IMR-90 (cell line): ENCODE results near the gene ZBTB8OS. TPM values are rescaled to one million over a fixed set of nuclear protein-coding genes. Genes with fewer than 3 reads are reported as not detected.

ENCODE experiments used
- ATAC-seq: fragments of 200-7000 bp; cut with Tn5 transposase; 2 replicates; pipeline ENCODE4 v1.9.1; 2020; ENCODE audit warnings: low read depth, mild to moderate bottlenecking, moderate library complexity
- BruUV-seq: library from RNA; stranded (reverse); fragments of 400-500 nt; replicated peaks from 2 replicates; lab custom pipeline; 2021; lab: Mats Ljungman, UMichigan
- CTCF ChIA-PET: fragments of 300-600 bp; formaldehyde crosslinking; extraction: SDS; loops from one replicate; lab custom pipeline; 2021; ENCODE audit warnings: antibody characterized with exemption; lab: Yijun Ruan, JAX
- POLR2A ChIA-PET: fragments of 300-600 bp; sonication (Branson Sonifier 250); formaldehyde crosslinking; loops from one replicate; lab custom pipeline; 2022; ENCODE audit warnings: antibody characterized with exemption; ENCODE audit not compliant: unreplicated experiment; lab: Charles Lee
- DNase-seq: peaks from one replicate; pipeline ENCODE4 v3.0.0; 2013
- H2AFZ ChIP-seq: replicated peaks from 2 replicates; pipeline ENCODE3; 2013; ENCODE audit warnings: low read length, mild to moderate bottlenecking; ENCODE audit not compliant: poor library complexity
- H2AK5ac ChIP-seq: 2 replicates; pipeline ENCODE4 v1.6.1; 2013; ENCODE audit warnings: low read depth, low read length, inconsistent platforms
- H2AK9ac ChIP-seq: replicated peaks from 2 replicates; pipeline ENCODE3; 2013; ENCODE audit warnings: mild to moderate bottlenecking, low read depth, low read length, moderate library complexity; ENCODE audit not compliant: poor library complexity
- H2BK120ac ChIP-seq: 2 replicates; pipeline ENCODE4 v1.6.1; 2013; ENCODE audit warnings: low read depth, low read length, inconsistent platforms
- H2BK15ac ChIP-seq: 3 replicates; pipeline ENCODE4 v1.6.1; 2013; ENCODE audit warnings: low read depth, low read length, inconsistent platforms
- H2BK20ac ChIP-seq: 2 replicates; pipeline ENCODE4 v1.6.1; 2013; ENCODE audit warnings: low read depth, mild to moderate bottlenecking, inconsistent platforms, low read length, moderate library complexity
- H2BK5ac ChIP-seq: 2 replicates; pipeline ENCODE4 v1.6.1; 2013; ENCODE audit warnings: mild to moderate bottlenecking, low read depth, low read length, inconsistent platforms; ENCODE audit not compliant: poor library complexity, severe bottlenecking
- H3K14ac ChIP-seq: replicated peaks from 2 replicates; pipeline ENCODE4 v1.6.1; 2013; ENCODE audit warnings: low read depth, low read length, inconsistent platforms
- H3K18ac ChIP-seq: 2 replicates; pipeline ENCODE4 v1.6.1; 2013; ENCODE audit warnings: low read depth, low read length, control low read depth
- H3K23ac ChIP-seq: 2 replicates; pipeline ENCODE4 v1.6.1; 2013; ENCODE audit warnings: low read depth, low read length, inconsistent platforms
- H3K27ac ChIP-seq: 2 replicates; pipeline ENCODE4 v1.5.1; 2013; ENCODE audit warnings: mild to moderate bottlenecking, control low read depth, low read length; ENCODE audit not compliant: insufficient read depth
- H3K27me3 ChIP-seq: 2 replicates; pipeline ENCODE4 v1.6.1; 2013; ENCODE audit warnings: low read length; ENCODE audit not compliant: control insufficient read depth, insufficient read depth
- H3K36me3 ChIP-seq: 2 replicates; pipeline ENCODE4 v1.6.1; 2013; ENCODE audit warnings: low read length, mixed read lengths; ENCODE audit not compliant: control insufficient read depth, insufficient read depth
- H3K4ac ChIP-seq: 2 replicates; pipeline ENCODE4 v1.6.1; 2013; ENCODE audit warnings: low read depth, low read length, inconsistent platforms
- H3K4me1 ChIP-seq: 2 replicates; pipeline ENCODE4 v1.6.1; 2013; ENCODE audit warnings: low read length, mixed read lengths; ENCODE audit not compliant: control insufficient read depth, insufficient read depth
- H3K4me2 ChIP-seq: 2 replicates; pipeline ENCODE4 v1.6.1; 2013; ENCODE audit warnings: low read depth, mild to moderate bottlenecking, control low read depth, low read length, moderate library complexity
- H3K4me3 ChIP-seq: 2 replicates; pipeline ENCODE4 v1.5.1; 2013; ENCODE audit warnings: low read depth, mild to moderate bottlenecking, control low read depth, low read length, moderate library complexity; ENCODE audit not compliant: insufficient read depth
- H3K56ac ChIP-seq: 2 replicates; pipeline ENCODE4 v1.6.1; 2013; ENCODE audit warnings: low read length, inconsistent platforms; ENCODE audit not compliant: insufficient read depth; ENCODE audit errors: extremely low read depth
- H3K79me1 ChIP-seq, 2 experiments: 2 replicates each; pipeline ENCODE4 v1.6.1; 2013; ENCODE audit warnings: low read length in 2 of 2, inconsistent platforms in 1 of 2, low read depth in 1 of 2
- H3K9ac ChIP-seq: 2 replicates; pipeline ENCODE4 v1.6.1; 2013; ENCODE audit warnings: low read depth, low read length, control low read depth
- H3K9me1 ChIP-seq: 2 replicates; pipeline ENCODE4 v1.6.1; 2013; ENCODE audit warnings: low read length, inconsistent platforms; ENCODE audit not compliant: insufficient read depth
- H3K9me3 ChIP-seq: 2 replicates; pipeline ENCODE4 v1.6.1; 2013; ENCODE audit warnings: low read length; ENCODE audit not compliant: control insufficient read depth, insufficient read depth
- H4K20me1 ChIP-seq: 2 replicates; pipeline ENCODE4 v1.6.1; 2013; ENCODE audit warnings: low read length, inconsistent platforms; ENCODE audit not compliant: insufficient read depth
- H4K5ac ChIP-seq: 2 replicates; pipeline ENCODE4 v1.6.1; 2013; ENCODE audit warnings: mild to moderate bottlenecking, low read depth, low read length, control low read depth
- H4K8ac ChIP-seq, 2 experiments: 2 replicates each; pipeline ENCODE4 v1.6.1; 2013; ENCODE audit warnings: low read depth in 2 of 2, low read length in 2 of 2, control low read depth in 1 of 2, inconsistent platforms in 1 of 2
- H4K91ac ChIP-seq: 2 replicates; pipeline ENCODE4 v1.6.1; 2013; ENCODE audit warnings: low read depth, low read length, inconsistent platforms; ENCODE audit not compliant: insufficient read depth
- BHLHE40 ChIP-seq: fragments of 150-350 bp; IDR thresholded peaks from 2 replicates; pipeline ENCODE4 v1.6.1; 2016; ENCODE audit warnings: mild to moderate bottlenecking, low read depth, low read length
- CEBPB ChIP-seq: IDR thresholded peaks from 2 replicates; pipeline ENCODE4 v1.6.1; 2012; ENCODE audit warnings: low read depth, low read length, improper control_type of control experiment
- POLR2A ChIP-seq: IDR thresholded peaks from 2 replicates; pipeline ENCODE4 v1.6.1; 2012; ENCODE audit warnings: mild to moderate bottlenecking, low read depth, low read length
- SMC3 ChIP-seq: fragments of 150-350 bp; IDR thresholded peaks from 2 replicates; pipeline ENCODE4 v1.6.1; 2016; ENCODE audit warnings: low read depth, mild to moderate bottlenecking, antibody characterized with exemption, low read length, moderate library complexity
- WGBS, 2 experiments: methylation state at CpG; one replicate each; pipeline versions ENCODE4 v1.1.5 to v1.1.7; 2013; ENCODE audit warnings: missing lambda C conversion rate in 2 of 2; ENCODE audit not compliant: insufficient read length in 1 of 2; ENCODE audit errors: extremely low coverage in 2 of 2; 5-methylcytosine and 5-hydroxymethylcytosine counted together
- dilution Hi-C: fragments of 300-500 bp; cut with HindIII; formaldehyde crosslinking; loops from one replicate; pipeline ENCODE4 v1.14.3; 2018; ENCODE audit warnings: low sequenced_read_pairs; ENCODE audit not compliant: unreplicated experiment
- in situ Hi-C: fragments of 300-500 bp; cut with MboI; formaldehyde crosslinking; loops from 3 replicates; pipeline ENCODE4 v1.14.3; 2019; ENCODE audit warnings: low sequenced_read_pairs, inconsistent platforms, mixed read lengths
- intact Hi-C: fragments of 100-400 bp; cut with micrococcal nuclease; formaldehyde crosslinking; loops from 2 replicates; pipeline ENCODE4 v1.10.0; 2022
- polyA plus RNA-seq, 3 experiments: library from polyadenylated mRNA; depleted of rRNA; stranded (reverse); fragments of >200 nt; gene quantifications; 2 replicates each; pipeline ENCODE4 v1.2.3, GENCODE V29; 2012; ENCODE audit warnings: low replicate concordance in 1 of 3
- total RNA-seq: library from RNA; depleted of rRNA; stranded (reverse); fragments of >200 nt; gene quantifications from 2 replicates; pipeline ENCODE4 v1.2.3, GENCODE V29; 2012

The ZBTB8OS gene
- total and polyA plus RNA-seq, 2 of the 4 experiments (the other 2 are of a cell fraction) = 31.0 to 43.5 TPM

- H4K20me1 ChIP-seq = peaks cover 4% of the 10 kb centered on the region; the same call in 1 of the 2 replicates
- WGBS, 2 experiments = 100% methylated on average over 1 of the region's 1 CpG; no CpG with 5 or more reads in 1 of the 2 experiments
- H2BK20ac ChIP-seq = no peak overlapping the region
- ChIA-PET POLR2A (no interaction called here), CTCF (interaction anchor here (0.9 kb wide), 1 partner anchor 14 kb away, joined by 4 read pairs; no protein-coding TSS in a partner anchor)
- TF ChIP-seq BHLHE40 (no peak), SMC3 (no peak), CEBPB (no peak), POLR2A (no peak)
- no peaks in the 10 kb centered on the region for H3K9me3 ChIP-seq
- no peak overlapping the region for H2AK5ac ChIP-seq
- peaks cover 2% of the 10 kb centered on the region; the same call in 1 of the 2 replicates for H3K9me1 ChIP-seq
- DNase-seq = no peak
- H3K27ac ChIP-seq = no peak overlapping the region
- peaks cover 52% of the 10 kb centered on the region for H3K36me3 ChIP-seq
- H3K23ac ChIP-seq = no peak overlapping the region
- no peak overlapping the region for H2AFZ ChIP-seq
- H3K4me2 ChIP-seq = no peak overlapping the region
- H4K5ac ChIP-seq = no peak overlapping the region
- no peak overlapping the region for H2BK15ac ChIP-seq
- intact Hi-C loops (no loop called here), dilution Hi-C loops (no loop called here), in situ Hi-C loops (no loop called here)
- ATAC-seq = no peak
- no peak overlapping the region for H3K9ac ChIP-seq
- H4K8ac ChIP-seq = no peak overlapping the region
- BruUV-seq = no TSS peak
- H3K4me1 ChIP-seq = peaks cover 2% of the 10 kb centered on the region; the same call in 1 of the 2 replicates
- H3K14ac ChIP-seq = no peak overlapping the region
- no peak overlapping the region for H2BK120ac ChIP-seq
- no peak overlapping the region for H3K56ac ChIP-seq
- H3K79me1 ChIP-seq = peaks cover 21 to 39% of the 10 kb centered on the region in 2 experiments
- H3K4ac ChIP-seq = no peak overlapping the region
- H4K91ac ChIP-seq = no peak overlapping the region
- H2BK5ac ChIP-seq = no peak overlapping the region
- H2AK9ac ChIP-seq = no peak overlapping the region
- no peaks in the 10 kb centered on the region for H3K27me3 ChIP-seq
- no peak overlapping the region for H3K4me3 ChIP-seq
- H3K18ac ChIP-seq = no peak overlapping the region
Observed at GRCh38 chr1:32659581-32659980, 9.2 kb upstream of the ZBTB8OS start.
